Mucosa of descending colon (tissue), 3 donors: ENCODE results near the gene OR13C4. TPM values are rescaled to one million over a fixed set of nuclear protein-coding genes. Genes with fewer than 3 reads are reported as not detected.
"Not testable (repeated sequence)": the region's sequence is repeated elsewhere in the genome, so short reads cannot be mapped to it uniquely, and the experiment has no call there.

Source experiments
- ATAC-seq: fragments of 200-7000 bp; cut with Tn5 transposase; one replicate; pipeline ENCODE4 v1.9.1; 2020; ENCODE audit warnings: mild to moderate bottlenecking, moderate library complexity
- DNase-seq, 3 donors: peaks; one replicate each; pipeline ENCODE4 v3.0.0-alpha.2; 2020
- H3K36me3 ChIP-seq: fragments of 200-600 bp; one replicate; pipeline ENCODE4 v1.8.0; 2021; ENCODE audit warnings: low read depth, mild to moderate bottlenecking
- H3K4me1 ChIP-seq: fragments of 200-600 bp; one replicate; pipeline ENCODE4 v1.8.0; 2021; ENCODE audit warnings: low read depth, mild to moderate bottlenecking
- H3K4me3 ChIP-seq: fragments of 200-600 bp; one replicate; pipeline ENCODE4 v1.8.0; 2021; ENCODE audit warnings: mild to moderate bottlenecking
- H3K9me3 ChIP-seq: fragments of 200-600 bp; one replicate; pipeline ENCODE4 v1.8.0; 2021; ENCODE audit warnings: mild to moderate bottlenecking
- CTCF ChIP-seq: fragments of 200-600 bp; IDR thresholded peaks from one replicate; pipeline ENCODE4 v1.8.0; 2022; ENCODE audit warnings: antibody characterized with exemption, mild to moderate bottlenecking
- intact Hi-C, 2 donors: fragments of 100-400 bp; cut with DNase I in 1 of 2; cut with micrococcal nuclease in 1 of 2; formaldehyde crosslinking; loops; one replicate each; pipeline versions ENCODE4 v1.11.0 to v1.11.1; 2022; cut with DNase I, micrococcal nuclease
- total RNA-seq, 3 donors: library from RNA; stranded (reverse); fragmentation: NEBNext Ultra II Directional in 2 of 3; extraction: Animal tissue kit (Norgen Biotek cat#: 25700) in 2 of 3; gene quantifications; one replicate each; pipeline versions ENCODE4 v1.2.1 to v1.2.4, GENCODE V29; 2021 to 2023
- donor health status: DM: no; HTN: no; CAD: no; lungs with moderate emphysema.
- donor health status: DM: no; HTN: no; CAD: no.
- donor health status: DM: no; HTN: yes; CAD: no.

OR13C4 gene
- total RNA-seq, 3 donors from 2014 or later, result not detected

GRCh38 chr9:104536756-104537155, 9.7 kb upstream of the OR13C4 start, which contains the start of gene OR13C3:
Gene OR13C3 (minus strand): TSS chr9:104536856. CDS start chr9:104536723, 133 bp downstream.
- H3K4me3 ChIP-seq, result no peak within 1 kb of the TSS
- H3K9me3 ChIP-seq, result no peaks in the 10 kb centered on the region
- no peak for DNase-seq
- intact Hi-C loops, result no loop called here
- no peaks in the 10 kb centered on the region for H3K36me3 ChIP-seq
- TF ChIP-seq CTCF, result no peak
- no peak for ATAC-seq
- H3K4me1 ChIP-seq, result no peaks in the 10 kb centered on the region

- H3K36me3 ChIP-seq, H3K9me3 ChIP-seq, H3K4me1 ChIP-seq, intact Hi-C loops, DNase-seq, ATAC-seq, H3K4me3 ChIP-seq: not testable (repeated sequence)
Observed at GRCh38 chr9:104520241-104520640, 6.8 kb downstream of the OR13C4 start.

- H3K4me1 ChIP-seq, result no peaks in the 10 kb centered on the region
- no peaks in the 10 kb centered on the region for H3K9me3 ChIP-seq
- no peak for TF ChIP-seq CTCF
- no peak for ATAC-seq
- no peak for DNase-seq
- no peaks in the 10 kb centered on the region for H3K36me3 ChIP-seq
- intact Hi-C loops, result no loop called here
- no peak overlapping the region for H3K4me3 ChIP-seq
Observed at GRCh38 chr9:104514901-104515300, 12.1 kb downstream of the OR13C4 start.

GRCh38 chr9:104506565-104506964, 20.4 kb downstream of the OR13C4 start:
- no peak for ATAC-seq
- intact Hi-C loops, result no loop called here

GRCh38 chr9:104503963-104504362, 23.0 kb downstream of the OR13C4 start, which contains the start of gene OR13F1:
Gene OR13F1 (plus strand): TSS chr9:104504263. CDS start chr9:104504263, 0 bp downstream.
- no peaks in the 10 kb centered on the region for H3K36me3 ChIP-seq
- TF ChIP-seq CTCF, result no peak
- ATAC-seq (no peak), DNase-seq (no peak)
- H3K9me3 ChIP-seq, result no peaks in the 10 kb centered on the region
- H3K4me3 ChIP-seq, result no peak within 1 kb of the TSS
- intact Hi-C loops, result no loop called here
- no peaks in the 10 kb centered on the region for H3K4me1 ChIP-seq

More at GRCh38 chr9:104506565-104506964, 20.4 kb downstream of the OR13C4 start:
- Histone ChIP-seq H3K9me3 (no peaks in the 10 kb centered on the region), H3K4me1 (no peaks in the 10 kb centered on the region), H3K4me3 (no peak overlapping the region), H3K36me3 (no peaks in the 10 kb centered on the region)
- no peak for DNase-seq
- no peak for TF ChIP-seq CTCF

- Histone ChIP-seq H3K4me3 (no peak overlapping the region), H3K36me3 (no peaks in the 10 kb centered on the region), H3K9me3 (no peaks in the 10 kb centered on the region), H3K4me1 (no peaks in the 10 kb centered on the region)
- intact Hi-C loops, result no loop called here
- TF ChIP-seq CTCF, result no peak
- ATAC-seq (no peak), DNase-seq (no peak)
Observed at GRCh38 chr9:104503440-104503839, 23.6 kb downstream of the OR13C4 start.
